ENCODE data around the gene TMEM190. TPM values are rescaled to one million over a fixed set of nuclear protein-coding genes. Genes with fewer than 3 reads are reported as not detected.

Gene TMEM190
- total RNA-seq, 1 donor = not detected

DNA sequence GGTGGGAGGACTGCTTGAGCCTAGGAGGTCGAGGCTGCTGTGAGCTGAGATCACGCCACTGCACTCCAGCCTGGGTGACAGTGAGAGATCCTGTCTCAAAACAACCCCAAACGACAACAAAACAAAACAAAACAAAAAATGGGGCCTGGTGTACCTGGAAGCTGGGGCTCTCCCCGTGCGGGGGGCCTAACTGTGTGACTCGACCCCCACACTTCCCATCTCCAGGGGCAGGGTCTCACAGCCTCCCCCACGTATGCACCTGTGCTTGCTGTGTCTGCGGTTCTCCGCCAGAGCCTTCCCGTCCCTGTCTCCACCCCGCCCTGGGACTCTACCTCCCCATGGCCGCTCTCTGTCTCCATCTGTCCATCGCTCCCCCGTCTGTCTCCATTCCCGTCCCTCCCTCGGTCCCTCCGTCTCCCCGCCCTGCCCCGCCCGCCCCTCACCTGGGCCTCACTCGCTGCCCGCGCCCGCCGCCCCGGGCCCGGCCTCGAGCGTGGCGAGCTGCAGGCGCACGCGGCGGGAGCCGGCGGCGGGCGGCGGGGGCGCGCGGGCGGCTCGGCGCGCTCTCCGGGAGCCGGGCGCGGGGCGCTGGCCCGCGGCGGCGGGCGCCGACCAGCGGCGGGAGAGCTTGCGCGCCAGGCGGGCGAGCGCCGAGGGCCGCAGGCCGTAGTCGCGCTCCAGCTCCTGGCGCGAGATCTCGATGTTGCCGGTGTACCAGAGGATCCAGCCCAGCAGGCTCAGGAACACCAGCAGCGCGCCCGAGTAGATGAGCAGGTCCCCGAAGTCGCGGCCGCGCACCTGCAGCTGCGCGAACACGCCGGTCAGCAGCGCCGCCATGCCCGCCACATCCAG, 6.9 kb downstream of the TMEM190 start:
- DNase-seq (ENCODE audit: low read depth) = peak; percentile 56
- peak overlapping the region; percentile 58 for H3K4me3 ChIP-seq (ENCODE audit: low read depth, low read length)
- TF ChIP-seq CTCF (IDR thresholded peaks at IDR 0.05; ENCODE audit: insufficient read depth, low read length) = peak; percentile 11

DNA sequence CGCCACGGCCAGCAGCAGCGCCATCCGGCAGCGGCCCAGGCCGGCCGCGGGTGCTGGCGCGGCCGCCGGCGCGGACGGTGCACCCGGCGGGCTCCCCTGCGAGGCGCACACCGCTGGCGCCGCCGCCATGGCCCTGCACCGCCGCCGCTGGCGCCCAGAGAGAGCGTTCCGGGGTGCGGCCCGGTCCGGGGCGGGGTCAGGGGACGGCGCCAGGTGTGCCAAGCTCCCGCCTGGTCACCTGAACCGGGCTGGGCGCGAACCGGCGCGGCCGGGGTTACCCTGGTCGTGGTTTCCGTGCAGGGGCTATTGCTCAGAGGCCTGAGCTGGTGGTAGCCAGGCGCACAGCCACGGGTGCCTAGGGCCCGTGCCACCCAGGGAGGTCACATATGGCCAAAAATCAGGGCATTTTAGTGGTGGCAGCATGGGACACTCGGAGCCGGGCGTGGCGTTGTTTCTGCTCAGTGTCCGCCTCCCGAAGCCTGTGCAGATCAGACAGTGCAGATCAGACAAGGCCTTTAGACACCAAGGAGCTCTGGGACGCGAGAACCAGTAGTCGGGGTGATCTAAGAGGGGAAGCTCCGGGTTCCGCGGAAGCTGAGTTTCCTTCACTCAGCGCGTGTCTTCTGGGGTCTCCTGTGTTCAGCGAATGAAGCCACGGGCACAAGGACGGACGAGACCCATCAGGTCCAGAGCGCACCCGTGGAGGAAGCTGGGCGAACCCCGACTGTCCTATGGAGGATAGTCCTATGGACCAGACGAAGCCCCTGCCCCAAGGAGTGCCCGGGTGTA, 7.7 kb downstream of the TMEM190 start, which contains the start of gene TMEM238:
TSS of gene TMEM238 (minus strand) at position 162 of the 789 bp plus-strand sequence. CDS start at position 129, 33 bp downstream.
- peak within 1 kb of the TSS; percentile 59 for H3K4me3 ChIP-seq (ENCODE audit: low read depth, low read length)
- no peak for DNase-seq (ENCODE audit: low read depth)
- no peak for TF ChIP-seq CTCF (IDR thresholded peaks at IDR 0.05; ENCODE audit: insufficient read depth, low read length)

- no peak for TF ChIP-seq CTCF (IDR thresholded peaks at IDR 0.05; ENCODE audit: insufficient read depth, low read length)
- peak; percentile 97 for DNase-seq (ENCODE audit: low read depth)
- H3K4me3 ChIP-seq (ENCODE audit: low read depth, low read length) = peak overlapping the region; percentile 67
Measured at GRCh38 chr19:55384920-55385723, 8.5 kb downstream of the TMEM190 start.

DNA sequence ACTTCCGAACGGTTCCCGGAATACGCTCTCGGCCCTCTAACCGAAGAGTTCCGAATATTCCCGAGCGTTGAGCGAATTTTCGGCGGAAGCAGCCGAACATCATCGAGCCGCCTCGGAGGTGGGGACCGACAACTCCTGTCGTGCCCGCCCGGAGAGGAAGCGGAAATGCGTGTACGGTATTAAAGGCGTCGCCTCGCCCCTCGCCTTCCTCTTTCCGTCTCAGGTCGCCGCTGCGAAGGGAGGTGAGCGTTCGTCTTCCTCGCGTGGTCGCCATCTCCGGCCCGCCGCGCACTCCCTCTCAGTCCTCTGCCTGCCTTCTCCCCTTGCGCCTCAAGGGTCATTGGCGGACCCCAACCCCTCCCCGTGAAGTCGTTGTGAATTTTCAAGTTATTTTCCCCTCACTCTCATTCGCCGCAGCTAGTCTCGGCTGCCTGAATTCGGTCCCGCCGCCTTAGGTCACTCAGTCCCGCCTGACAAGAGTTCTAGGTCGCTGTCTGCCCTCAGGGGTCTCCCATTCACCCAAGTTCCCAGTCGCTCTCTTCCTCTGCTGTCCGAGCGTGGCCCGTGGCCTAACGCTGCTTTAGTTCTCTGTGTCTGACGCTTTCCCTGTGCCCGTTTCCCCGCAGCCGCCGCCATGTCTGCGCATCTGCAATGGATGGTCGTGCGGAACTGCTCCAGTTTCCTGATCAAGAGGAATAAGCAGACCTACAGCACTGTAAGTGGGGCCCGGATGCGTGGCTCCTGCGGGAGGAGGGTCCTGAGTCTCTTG, 9.3 kb downstream of the TMEM190 start, which contains the start of gene RPL28:
TSS of gene RPL28 (plus strand) at position 209 of the 769 bp plus-strand sequence. CDS start at position 635, 426 bp downstream.
- peak; percentile 98 for DNase-seq (ENCODE audit: low read depth)
- peak within 1 kb of the TSS; percentile 99 for H3K4me3 ChIP-seq (ENCODE audit: low read depth, low read length)
- TF ChIP-seq CTCF (IDR thresholded peaks at IDR 0.05; ENCODE audit: insufficient read depth, low read length) = no peak

DNA sequence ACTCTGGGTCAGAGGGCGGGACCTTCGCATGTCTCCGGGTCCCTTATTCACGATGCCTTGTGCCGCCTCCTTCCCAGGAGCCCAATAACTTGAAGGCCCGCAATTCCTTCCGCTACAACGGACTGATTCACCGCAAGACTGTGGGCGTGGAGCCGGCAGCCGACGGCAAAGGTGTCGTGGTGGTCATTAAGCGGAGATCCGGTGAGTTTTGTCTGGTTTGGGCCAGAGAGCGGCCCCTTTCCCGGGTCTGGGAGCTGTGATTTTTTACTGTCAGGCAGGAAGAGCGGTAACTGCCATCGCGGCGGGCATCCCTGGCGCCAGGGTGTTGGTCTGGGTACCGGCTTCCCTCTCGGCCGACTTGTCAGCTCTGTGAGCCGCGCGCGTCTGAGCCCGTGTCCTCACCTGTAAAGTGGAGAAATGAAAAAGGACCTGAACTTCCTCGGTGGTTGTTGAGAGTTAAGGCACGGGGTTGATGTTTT, 9.9 kb downstream of the TMEM190 start:
- peak overlapping the region; percentile 99 for H3K4me3 ChIP-seq (ENCODE audit: low read depth, low read length)
- no peak for TF ChIP-seq CTCF (IDR thresholded peaks at IDR 0.05; ENCODE audit: insufficient read depth, low read length)
- DNase-seq (ENCODE audit: low read depth) = no peak

All from fibroblast of the aortic adventitia (primary cell).